Loucy (cell line): ENCODE results near the gene PRR23E.

Experiments used
- H2AFZ ChIP-seq: fragments of 200-600 bp; sonication (generic); 2 replicates; pipeline ENCODE4 v1.6.0; 2016; ENCODE audit warnings: antibody characterized with exemption, mild to moderate bottlenecking, low read length, moderate library complexity
- H3F3A ChIP-seq: fragments of 200-600 bp; 2 replicates; pipeline ENCODE4 v1.6.0; 2016; ENCODE audit warnings: antibody characterized with exemption, low read depth, mild to moderate bottlenecking
- H3K27me3 ChIP-seq: fragments of 200-600 bp; sonication (generic); 2 replicates; pipeline ENCODE4 v1.6.1; 2014; ENCODE audit warnings: low read length, mild to moderate bottlenecking; ENCODE audit not compliant: insufficient read depth, poor library complexity, severe bottlenecking
- H3K36me3 ChIP-seq: fragments of 200-600 bp; sonication (generic); 2 replicates; pipeline ENCODE4 v1.6.1; 2016; ENCODE audit warnings: low read length; ENCODE audit not compliant: insufficient read depth
- H3K4me1 ChIP-seq: fragments of 200-600 bp; sonication (generic); 2 replicates; pipeline ENCODE4 v1.5.1; 2014; ENCODE audit warnings: low read length, mild to moderate bottlenecking; ENCODE audit not compliant: insufficient read depth, poor library complexity, severe bottlenecking
- H3K4me2 ChIP-seq: fragments of 200-600 bp; sonication (generic); 2 replicates; pipeline ENCODE4 v1.6.0; 2014; ENCODE audit warnings: antibody characterized with exemption, low read length, low read depth, mild to moderate bottlenecking; ENCODE audit not compliant: poor library complexity, severe bottlenecking
- H3K4me3 ChIP-seq: fragments of 200-600 bp; sonication (generic); 2 replicates; pipeline ENCODE4 v1.5.1; 2014; ENCODE audit warnings: low read length, mild to moderate bottlenecking, mixed read lengths; ENCODE audit not compliant: poor library complexity, severe bottlenecking
- H3K79me2 ChIP-seq: fragments of 200-600 bp; sonication (generic); 2 replicates; pipeline ENCODE4 v1.6.1; 2014; ENCODE audit warnings: low read length; ENCODE audit not compliant: insufficient read depth
- H3K9ac ChIP-seq: fragments of 200-600 bp; sonication (generic); 2 replicates; pipeline ENCODE4 v1.6.0; 2014; ENCODE audit warnings: mild to moderate bottlenecking, low read depth, low read length, moderate library complexity; ENCODE audit not compliant: poor library complexity, severe bottlenecking
- H3K9me2 ChIP-seq: fragments of 200-600 bp; sonication (generic); replicated peaks from 2 replicates; pipeline ENCODE4 v1.6.1; 2016; ENCODE audit warnings: low read depth, low read length, mixed read lengths
- H3K9me3 ChIP-seq: fragments of 200-600 bp; sonication (generic); 2 replicates; pipeline ENCODE4 v1.6.1; 2014; ENCODE audit warnings: mild to moderate bottlenecking, antibody characterized with exemption, low read length, low read depth; ENCODE audit not compliant: insufficient read depth
- H4K20me1 ChIP-seq: fragments of 200-600 bp; sonication (generic); 2 replicates; pipeline ENCODE4 v1.6.0; 2014; ENCODE audit warnings: antibody characterized with exemption, low read length, mild to moderate bottlenecking; ENCODE audit not compliant: insufficient read depth, poor library complexity, severe bottlenecking
- CTCF ChIP-seq: fragments of 200-600 bp; sonication (generic); conservative IDR thresholded peaks from 2 replicates; pipeline ENCODE4 v1.5.1; 2014; ENCODE audit warnings: mild to moderate bottlenecking, antibody characterized with exemption, low read length
- EZH2phosphoT487 ChIP-seq: fragments of 200-600 bp; IDR thresholded peaks from 2 replicates; pipeline ENCODE4 v1.6.1; 2018; ENCODE audit warnings: antibody characterized with exemption, mild to moderate bottlenecking, moderate library complexity, borderline replicate concordance

Gene PRR23E

GRCh38 chr3:127215714-127216414, 22.9 kb downstream of the PRR23E start:
- Histone ChIP-seq H3K9me3 (no peaks in the 10 kb centered on the region), H4K20me1 (peaks cover 4% of the 10 kb centered on the region), H3K4me2 (peak overlapping the region; percentile 83), H3K36me3 (no peaks in the 10 kb centered on the region), H3K4me3 (peak overlapping the region; percentile 71), H3K79me2 (peaks cover 78% of the 10 kb centered on the region), H3K27me3 (no peaks in the 10 kb centered on the region), H3K9me2 (no peaks in the 10 kb centered on the region), H3K4me1 (peaks cover 90% of the 10 kb centered on the region), H3F3A (peaks cover 15% of the 10 kb centered on the region), H2AFZ (no peak overlapping the region), H3K9ac (peak overlapping the region; percentile 93)
- TF ChIP-seq EZH2phosphoT487 (no peak), CTCF (no peak)

- no peak for TF ChIP-seq EZH2phosphoT487
- TF ChIP-seq CTCF: no peak
- H3K4me1 ChIP-seq: peaks cover 90% of the 10 kb centered on the region
- H3K9me3 ChIP-seq: no peaks in the 10 kb centered on the region
- no peaks in the 10 kb centered on the region for H3K9me2 ChIP-seq
- peaks cover 77% of the 10 kb centered on the region for H3K79me2 ChIP-seq
- no peaks in the 10 kb centered on the region for H3K27me3 ChIP-seq
- no peaks in the 10 kb centered on the region for H4K20me1 ChIP-seq
- peaks cover 15% of the 10 kb centered on the region for H3F3A ChIP-seq
- peak overlapping the region; percentile 71 for H3K4me3 ChIP-seq
- H2AFZ ChIP-seq: no peak overlapping the region
- H3K36me3 ChIP-seq: no peaks in the 10 kb centered on the region
- peak overlapping the region; percentile 83 for H3K4me2 ChIP-seq
- peak overlapping the region; percentile 93 for H3K9ac ChIP-seq
These were observed 23.7 kb downstream of the PRR23E start for GRCh38 chr3:127216415-127217261.

GRCh38 chr3:127217596-127218453, 24.9 kb downstream of the PRR23E start:
- peaks cover 15% of the 10 kb centered on the region for H3F3A ChIP-seq
- no peak overlapping the region for H2AFZ ChIP-seq
- H3K4me2 ChIP-seq: peak overlapping the region; percentile 83
- no peaks in the 10 kb centered on the region for H3K27me3 ChIP-seq
- H3K4me3 ChIP-seq: peak overlapping the region; percentile 71
- TF ChIP-seq EZH2phosphoT487 (no peak), CTCF (no peak)
- H3K4me1 ChIP-seq: peaks cover 90% of the 10 kb centered on the region
- H3K9ac ChIP-seq: peak overlapping the region; percentile 93
- H3K79me2 ChIP-seq: peaks cover 74% of the 10 kb centered on the region
- no peaks in the 10 kb centered on the region for H3K36me3 ChIP-seq
- no peaks in the 10 kb centered on the region for H3K9me3 ChIP-seq
- no peaks in the 10 kb centered on the region for H4K20me1 ChIP-seq
- no peaks in the 10 kb centered on the region for H3K9me2 ChIP-seq
